Esophagus squamous epithelium (tissue), 4 donors: ENCODE results near the gene PPARG.

Experiments
- POLR2A ChIP-seq, 4 donors: fragments of 450-650 bp; IDR thresholded peaks; one replicate each; pipeline ENCODE4 v1.6.1; 2017; ENCODE audit warnings: antibody characterized with exemption in 4 of 4, mild to moderate bottlenecking in 4 of 4, moderate library complexity in 3 of 4
- TF ChIP-seq, protein P1 (sequence below), 6 experiments: fragments of 450-650 bp in 4 of 6; fragments of 200-600 bp in 2 of 6; sonication (generic) in 2 of 6; IDR thresholded peaks; one replicate each; pipeline ENCODE4 v1.5.1; 2016 to 2019; ENCODE audit warnings: antibody characterized with exemption in 6 of 6, mild to moderate bottlenecking in 4 of 6, moderate library complexity in 4 of 6

DNA sequence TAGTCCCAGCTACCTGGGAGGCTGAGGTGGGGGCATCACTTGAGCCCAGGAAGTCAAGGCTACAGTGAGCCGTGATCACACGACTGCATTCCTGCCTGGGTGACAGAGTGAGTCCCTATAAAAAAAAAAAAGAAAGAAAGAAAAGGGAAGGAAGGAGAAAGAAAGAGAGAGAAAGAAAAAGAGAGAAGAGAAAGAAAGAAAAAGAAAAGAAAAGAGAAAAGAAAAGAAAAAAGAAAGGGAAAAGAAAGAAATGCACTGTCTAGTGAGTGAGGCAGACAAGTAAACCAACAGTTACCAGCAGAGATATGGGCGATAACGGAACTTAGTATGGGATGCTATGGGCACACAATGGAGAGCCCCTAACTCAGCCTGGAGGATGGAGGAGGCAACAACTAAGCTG, 158.2 kb downstream of the PPARG start:
- no peak for TF ChIP-seq POLR2A (IDR thresholded peaks at IDR 0.05)
- TF ChIP-seq, protein P1, sequence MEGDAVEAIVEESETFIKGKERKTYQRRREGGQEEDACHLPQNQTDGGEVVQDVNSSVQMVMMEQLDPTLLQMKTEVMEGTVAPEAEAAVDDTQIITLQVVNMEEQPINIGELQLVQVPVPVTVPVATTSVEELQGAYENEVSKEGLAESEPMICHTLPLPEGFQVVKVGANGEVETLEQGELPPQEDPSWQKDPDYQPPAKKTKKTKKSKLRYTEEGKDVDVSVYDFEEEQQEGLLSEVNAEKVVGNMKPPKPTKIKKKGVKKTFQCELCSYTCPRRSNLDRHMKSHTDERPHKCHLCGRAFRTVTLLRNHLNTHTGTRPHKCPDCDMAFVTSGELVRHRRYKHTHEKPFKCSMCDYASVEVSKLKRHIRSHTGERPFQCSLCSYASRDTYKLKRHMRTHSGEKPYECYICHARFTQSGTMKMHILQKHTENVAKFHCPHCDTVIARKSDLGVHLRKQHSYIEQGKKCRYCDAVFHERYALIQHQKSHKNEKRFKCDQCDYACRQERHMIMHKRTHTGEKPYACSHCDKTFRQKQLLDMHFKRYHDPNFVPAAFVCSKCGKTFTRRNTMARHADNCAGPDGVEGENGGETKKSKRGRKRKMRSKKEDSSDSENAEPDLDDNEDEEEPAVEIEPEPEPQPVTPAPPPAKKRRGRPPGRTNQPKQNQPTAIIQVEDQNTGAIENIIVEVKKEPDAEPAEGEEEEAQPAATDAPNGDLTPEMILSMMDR (IDR thresholded peaks at IDR 0.05), result no peak
